ENCODE data around the gene STARD3. TPM values are rescaled to one million over a fixed set of nuclear protein-coding genes. Genes with fewer than 3 reads are reported as not detected.

Gene STARD3
- total and polyA plus RNA-seq, 2 donors (not counting 3 experiments of a cell fraction or from before 2014, with no cell fraction given) = 51.0 to 75.7 TPM

GRCh38 chr17:39662551-39663339 lies 25.8 kb downstream of the STARD3 start:
- H3K27me3 ChIP-seq (ENCODE audit: control insufficient read depth in 2 of 2, insufficient read depth in 2 of 2, low read length in 2 of 2) = peaks cover 4 to 10% of the 10 kb centered on the region in 2 experiments
- no TSS peak for BruUV-seq (replicated peaks)
- no peak overlapping the region for H3K4me2 ChIP-seq (ENCODE audit: insufficient read depth, low read length)
- H3K9me1 ChIP-seq (replicated peaks; ENCODE audit: control insufficient read depth, extremely low read depth, insufficient read depth, low read length) = no peaks in the 10 kb centered on the region
- intact Hi-C loops (cut with micrococcal nuclease) = no loop called here
- no peak overlapping the region for H2AFZ ChIP-seq (ENCODE audit: low read depth, low read length)
- peaks cover 16% of the 10 kb centered on the region for H3K4me1 ChIP-seq (ENCODE audit: control insufficient read depth, extremely low read depth, insufficient read depth, low read length)
- ChIA-PET CTCF (interaction anchor here (1.2 to 1.3 kb wide), 2 partner anchors 28 to 41 kb away, joined by 3 to 5 read pairs; no protein-coding TSS in a partner anchor), POLR2A (no interaction called here)
- no peak overlapping the region for H3K4me3 ChIP-seq (replicated peaks in 1 of 3; ENCODE audit: insufficient read depth in 1 of 3, low read depth in 1 of 3, low read length in 3 of 3)
- no peaks in the 10 kb centered on the region for H3K9me3 ChIP-seq (replicated peaks; ENCODE audit: control insufficient read depth, insufficient read depth, low read length)
- FAIRE-seq = no peak
- TF ChIP-seq MAX (IDR thresholded peaks at IDR 0.05; ENCODE audit: insufficient read depth, insufficient read length) (no peak), CTCF (IDR thresholded peaks at IDR 0.05; ENCODE audit: extremely low read depth in 1 of 2, insufficient read depth in 1 of 2, low read depth in 1 of 2, low read length in 2 of 2) (no peak), EZH2 (IDR thresholded peaks at IDR 0.05; ENCODE audit: borderline replicate concordance, low read depth, low read length, severe bottlenecking) (no peak), JUN (IDR thresholded peaks at IDR 0.05; ENCODE audit: borderline replicate concordance, insufficient read depth, insufficient read length, low read depth) (no peak), FOS (IDR thresholded peaks at IDR 0.05; ENCODE audit: borderline replicate concordance, insufficient read depth, low read length) (no peak), MYC (IDR thresholded peaks at IDR 0.05; ENCODE audit: low read depth, low read length) (no peak), POLR2A (IDR thresholded peaks at IDR 0.05; ENCODE audit: low read depth, low read length) (no peak), POLR2AphosphoS5 (IDR thresholded peaks at IDR 0.05; ENCODE audit: insufficient read depth, low read depth, low read length) (no peak), GATA2 (IDR thresholded peaks at IDR 0.05; ENCODE audit: insufficient read depth, insufficient read length, low read depth, low read length) (no peak)
- H3K9ac ChIP-seq (replicated peaks; ENCODE audit: extremely low read depth, insufficient read depth, low read length) = no peak overlapping the region
- H3K79me2 ChIP-seq (ENCODE audit: control insufficient read depth, insufficient read depth, low read length) = no peaks in the 10 kb centered on the region
- dilution Hi-C loops (cut with MboI; ENCODE audit: extremely low pct_ligation_motif_present, low sequenced_read_pairs) = no loop called here
- H3K27ac ChIP-seq (ENCODE audit: insufficient read depth, low read depth, low read length) = no peak overlapping the region
- no peak for DNase-seq (ENCODE audit: low read depth, low spot score)
- no peaks in the 10 kb centered on the region for H4K20me1 ChIP-seq (replicated peaks; ENCODE audit: control insufficient read depth, extremely low read depth, insufficient read depth, low read length)
- H3K36me3 ChIP-seq (ENCODE audit: control insufficient read depth in 2 of 2, extremely low read depth in 1 of 2, insufficient read depth in 2 of 2, low read length in 2 of 2) = peaks cover 0 to 2% of the 10 kb centered on the region in 2 experiments

Measured in endothelial cell of umbilical vein (primary cell).